K562 (cell line): ENCODE results near the gene AIFM3. TPM values are rescaled to one million over a fixed set of nuclear protein-coding genes. Genes with fewer than 3 reads are reported as not detected.

Experiments used
- ARID3B ChIP-seq: fragments of 250-450 bp; sonication (Bioruptor Pico); IDR thresholded peaks from 2 replicates; pipeline ENCODE4 v1.4.0; 2020; ENCODE audit warnings: borderline replicate concordance
- BHLHE40 ChIP-seq: IDR thresholded peaks from 2 replicates; pipeline ENCODE4 v1.6.1; 2011; ENCODE audit warnings: low read length, improper control_type of control experiment
- CBX2 ChIP-seq: fragments of 200-600 bp; sonication (generic); IDR thresholded peaks from one replicate; pipeline ENCODE4 v1.6.1; 2012; ENCODE audit warnings: mild to moderate bottlenecking, low read length, inconsistent platforms; ENCODE audit not compliant: insufficient read depth, poor library complexity, severe bottlenecking
- ELF4 ChIP-seq: fragments of 450-650 bp; formaldehyde crosslinking; IDR thresholded peaks from 2 replicates; pipeline ENCODE4 v1.4.0; 2022; ENCODE audit warnings: missing genetic modification characterization
- FOS ChIP-seq: IDR thresholded peaks from 3 replicates; pipeline ENCODE4 v1.6.1; 2011; ENCODE audit not compliant: insufficient read length; ENCODE audit errors: extremely low read depth
- KDM2B ChIP-seq: fragments of 250-450 bp; sonication (Bioruptor Pico); IDR thresholded peaks from 2 replicates; pipeline ENCODE4 v1.8.0; 2021; ENCODE audit warnings: mild to moderate bottlenecking, moderate library complexity
- NFYB ChIP-seq: IDR thresholded peaks from 2 replicates; pipeline ENCODE4 v1.6.1; 2011; ENCODE audit warnings: mild to moderate bottlenecking, moderate library complexity; ENCODE audit not compliant: insufficient read length; ENCODE audit errors: extremely low read depth
- NR4A1 ChIP-seq, 2 experiments: fragments of 250-450 bp in 1 of 2; fragments of 450-650 bp in 1 of 2; sonication (Bioruptor Pico) in 1 of 2; IDR thresholded peaks; 2 replicates each; pipeline versions ENCODE4 v1.4.0 to v1.6.1; 2016 to 2020; ENCODE audit warnings: mild to moderate bottlenecking in 2 of 2, missing compliant biosample characterization in 1 of 2, missing genetic modification characterization in 1 of 2, moderate library complexity in 1 of 2
- RAD21 ChIP-seq, 2 experiments: fragments of 250-450 bp in 1 of 2; fragments of 450-650 bp in 1 of 2; sonication (Bioruptor Pico) in 1 of 2; formaldehyde crosslinking in 1 of 2; IDR thresholded peaks in 1 of 2; conservative IDR thresholded peaks in 1 of 2; 2 replicates each; pipeline versions ENCODE4 v1.4.0 to v1.8.0; 2020 to 2022; ENCODE audit warnings: mild to moderate bottlenecking in 2 of 2, moderate library complexity in 1 of 2
- RBM22 ChIP-seq: fragments of 200-400 bp; formaldehyde crosslinking; IDR thresholded peaks from 2 replicates; pipeline ENCODE4 v1.6.1; 2018; ENCODE audit warnings: low read length, low read depth; ENCODE audit not compliant: poor library complexity, severe bottlenecking
- SIRT6 ChIP-seq: IDR thresholded peaks from one replicate; pipeline ENCODE4 v1.6.1; 2012; ENCODE audit warnings: low read depth, mild to moderate bottlenecking, control low read depth, inconsistent platforms, low read length, moderate library complexity
- SLC30A9 ChIP-seq: fragments of 250-450 bp; sonication (Bioruptor Pico); IDR thresholded peaks from 2 replicates; pipeline ENCODE4 v1.8.0; 2022; ENCODE audit warnings: mild to moderate bottlenecking, moderate library complexity
- SMARCC2 ChIP-seq: fragments of 450-650 bp; IDR thresholded peaks from 2 replicates; pipeline ENCODE4 v1.6.1; 2017; ENCODE audit warnings: antibody characterized with exemption, moderate library complexity, mild to moderate bottlenecking, low read depth
- ZKSCAN1 ChIP-seq: fragments of 150-350 bp; IDR thresholded peaks from 2 replicates; pipeline ENCODE4 v1.6.1; 2016; ENCODE audit warnings: low read depth, low read length
- ZNF133 ChIP-seq: fragments of 250-450 bp; sonication (Bioruptor Pico); IDR thresholded peaks from 2 replicates; pipeline ENCODE4 v1.4.0; 2020; ENCODE audit warnings: mild to moderate bottlenecking
- ZNF134 ChIP-seq: fragments of 250-450 bp; sonication (Bioruptor Pico); conservative IDR thresholded peaks from 2 replicates; pipeline ENCODE4 v1.4.0; 2020
- ZNF197 ChIP-seq: fragments of 200-800 bp; sonication (Bioruptor generic); IDR thresholded peaks from 2 replicates; pipeline ENCODE4 v1.6.1; 2016; ENCODE audit warnings: low read depth, missing genetic modification characterization, missing compliant biosample characterization
- ZNF347 ChIP-seq: fragments of 450-650 bp; formaldehyde crosslinking; IDR thresholded peaks from 2 replicates; pipeline ENCODE4 v1.4.0; 2020; ENCODE audit warnings: low read depth, mild to moderate bottlenecking, moderate library complexity
- polyA plus RNA-seq, 8 experiments: library from polyadenylated mRNA; depleted of rRNA in 4 of 8; stranded (reverse) in 5 of 8; unstranded in 3 of 8; fragments of >200 nt; fragmentation: Nextera tagmentation in 2 of 8; fragmentation: Illumina TruSeq in 1 of 8; extraction: Ambion mirVana in 2 of 8; extraction: Trizol in 1 of 8; gene quantifications; 2 replicates each; pipeline versions ENCODE4 v1.2.1 to v1.2.3, GENCODE V29; 2011 to 2014; ENCODE audit warnings: inconsistent platforms in 1 of 8, missing spikeins in 1 of 8
- total RNA-seq, 7 experiments: library from RNA; depleted of rRNA in 6 of 7; stranded (reverse); fragments of >200 nt in 6 of 7; fragmentation: Illumina TruSeq in 2 of 7; extraction: Trizol in 2 of 7; gene quantifications; 2 replicates each; pipeline versions ENCODE4 v1.2.1 to v1.2.3, GENCODE V29; 2011 to 2021; ENCODE audit warnings: low replicate concordance in 1 of 7
- TF ChIP-seq, protein P1 (sequence below): fragments of 450-650 bp; formaldehyde crosslinking; IDR thresholded peaks from 2 replicates; pipeline ENCODE4 v1.4.0; 2022; ENCODE audit warnings: missing genetic modification characterization
- TF ChIP-seq, protein P2 (sequence below): fragments of 250-450 bp; sonication (Bioruptor Pico); IDR thresholded peaks from 2 replicates; pipeline ENCODE4 v1.5.0; 2020; ENCODE audit warnings: mild to moderate bottlenecking
- TF ChIP-seq, protein P3 (sequence below): fragments of 450-650 bp; IDR thresholded peaks from 2 replicates; pipeline ENCODE4 v1.6.1; 2016
- TF ChIP-seq, protein P4 (sequence below): fragments of 250-450 bp; sonication (Bioruptor Pico); IDR thresholded peaks from 2 replicates; pipeline ENCODE4 v1.5.1; 2021; ENCODE audit warnings: mild to moderate bottlenecking

AIFM3 gene
- total and polyA plus RNA-seq, 9 of the 15 experiments (the other 6 are each of a cell fraction or from before 2014, with no cell fraction given) = 0.03 to 0.20 (median 0.07) TPM; not detected in 1

DNA sequence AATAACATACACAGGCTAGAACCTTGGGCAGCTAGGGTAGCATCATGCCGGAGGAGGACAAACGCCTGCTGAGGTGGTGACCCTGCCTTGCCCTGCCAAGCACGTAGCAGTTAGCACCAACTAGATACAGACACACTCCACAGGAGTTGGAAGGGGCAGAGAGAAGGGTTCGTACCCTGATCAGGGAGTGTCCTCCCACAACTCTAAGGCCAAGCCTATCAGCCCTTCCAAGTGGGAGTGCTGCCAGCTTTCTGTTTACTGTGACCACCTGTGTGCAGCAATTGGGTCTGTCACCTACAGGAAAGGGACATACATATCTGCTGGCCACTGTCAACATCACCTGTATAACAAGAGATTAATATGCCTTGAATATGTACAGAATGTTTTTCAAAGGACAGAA, 36.7 kb downstream of the AIFM3 start (continued):
- TF ChIP-seq, protein P1, sequence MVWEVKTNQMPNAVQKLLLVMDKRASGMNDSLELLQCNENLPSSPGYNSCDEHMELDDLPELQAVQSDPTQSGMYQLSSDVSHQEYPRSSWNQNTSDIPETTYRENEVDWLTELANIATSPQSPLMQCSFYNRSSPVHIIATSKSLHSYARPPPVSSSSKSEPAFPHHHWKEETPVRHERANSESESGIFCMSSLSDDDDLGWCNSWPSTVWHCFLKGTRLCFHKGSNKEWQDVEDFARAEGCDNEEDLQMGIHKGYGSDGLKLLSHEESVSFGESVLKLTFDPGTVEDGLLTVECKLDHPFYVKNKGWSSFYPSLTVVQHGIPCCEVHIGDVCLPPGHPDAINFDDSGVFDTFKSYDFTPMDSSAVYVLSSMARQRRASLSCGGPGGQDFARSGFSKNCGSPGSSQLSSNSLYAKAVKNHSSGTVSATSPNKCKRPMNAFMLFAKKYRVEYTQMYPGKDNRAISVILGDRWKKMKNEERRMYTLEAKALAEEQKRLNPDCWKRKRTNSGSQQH (CRISPR knock-in tag) = no peak
- peak in 1 of 2 experiments; percentile 17; a peak in 1 of 4 replicates for TF ChIP-seq RAD21 (CRISPR knock-in tag; conservative IDR thresholded peaks at IDR 0.05 in 1 of 2, IDR thresholded peaks at IDR 0.05 in 1 of 2)
- TF ChIP-seq KDM2B (CRISPR knock-in tag) = no peak
- no peak for TF ChIP-seq ZNF197 (CRISPR knock-in tag)
- no peak for TF ChIP-seq SLC30A9 (CRISPR knock-in tag)
- peak; percentile 50 for TF ChIP-seq ELF4 (CRISPR knock-in tag)
- no peak for TF ChIP-seq SIRT6
- TF ChIP-seq, protein P2, sequence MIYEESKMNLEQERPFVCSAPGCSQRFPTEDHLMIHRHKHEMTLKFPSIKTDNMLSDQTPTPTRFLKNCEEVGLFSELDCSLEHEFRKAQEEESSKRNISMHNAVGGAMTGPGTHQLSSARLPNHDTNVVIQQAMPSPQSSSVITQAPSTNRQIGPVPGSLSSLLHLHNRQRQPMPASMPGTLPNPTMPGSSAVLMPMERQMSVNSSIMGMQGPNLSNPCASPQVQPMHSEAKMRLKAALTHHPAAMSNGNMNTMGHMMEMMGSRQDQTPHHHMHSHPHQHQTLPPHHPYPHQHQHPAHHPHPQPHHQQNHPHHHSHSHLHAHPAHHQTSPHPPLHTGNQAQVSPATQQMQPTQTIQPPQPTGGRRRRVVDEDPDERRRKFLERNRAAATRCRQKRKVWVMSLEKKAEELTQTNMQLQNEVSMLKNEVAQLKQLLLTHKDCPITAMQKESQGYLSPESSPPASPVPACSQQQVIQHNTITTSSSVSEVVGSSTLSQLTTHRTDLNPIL (CRISPR knock-in tag) = no peak
- no peak for TF ChIP-seq SMARCC2
- TF ChIP-seq NFYB = no peak
- no peak for TF ChIP-seq ZNF133
- no peak for TF ChIP-seq FOS
- TF ChIP-seq, protein P3, sequence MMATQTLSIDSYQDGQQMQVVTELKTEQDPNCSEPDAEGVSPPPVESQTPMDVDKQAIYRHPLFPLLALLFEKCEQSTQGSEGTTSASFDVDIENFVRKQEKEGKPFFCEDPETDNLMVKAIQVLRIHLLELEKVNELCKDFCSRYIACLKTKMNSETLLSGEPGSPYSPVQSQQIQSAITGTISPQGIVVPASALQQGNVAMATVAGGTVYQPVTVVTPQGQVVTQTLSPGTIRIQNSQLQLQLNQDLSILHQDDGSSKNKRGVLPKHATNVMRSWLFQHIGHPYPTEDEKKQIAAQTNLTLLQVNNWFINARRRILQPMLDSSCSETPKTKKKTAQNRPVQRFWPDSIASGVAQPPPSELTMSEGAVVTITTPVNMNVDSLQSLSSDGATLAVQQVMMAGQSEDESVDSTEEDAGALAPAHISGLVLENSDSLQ = no peak
- TF ChIP-seq NR4A1 (CRISPR knock-in tag; IDR thresholded peaks at IDR 0.05) = peak; percentile 53; the same call in 1 of the 2 replicates
- TF ChIP-seq NR4A1 (tag; IDR thresholded peaks at IDR 0.05) = no peak
- TF ChIP-seq ZKSCAN1 = no peak
- TF ChIP-seq ZNF347 (CRISPR knock-in tag) = no peak
- TF ChIP-seq BHLHE40 = 0 out of 2 replicates have a peak, but pooled peaks have one; percentile 20
- TF ChIP-seq CBX2 = no peak
- TF ChIP-seq, protein P4, sequence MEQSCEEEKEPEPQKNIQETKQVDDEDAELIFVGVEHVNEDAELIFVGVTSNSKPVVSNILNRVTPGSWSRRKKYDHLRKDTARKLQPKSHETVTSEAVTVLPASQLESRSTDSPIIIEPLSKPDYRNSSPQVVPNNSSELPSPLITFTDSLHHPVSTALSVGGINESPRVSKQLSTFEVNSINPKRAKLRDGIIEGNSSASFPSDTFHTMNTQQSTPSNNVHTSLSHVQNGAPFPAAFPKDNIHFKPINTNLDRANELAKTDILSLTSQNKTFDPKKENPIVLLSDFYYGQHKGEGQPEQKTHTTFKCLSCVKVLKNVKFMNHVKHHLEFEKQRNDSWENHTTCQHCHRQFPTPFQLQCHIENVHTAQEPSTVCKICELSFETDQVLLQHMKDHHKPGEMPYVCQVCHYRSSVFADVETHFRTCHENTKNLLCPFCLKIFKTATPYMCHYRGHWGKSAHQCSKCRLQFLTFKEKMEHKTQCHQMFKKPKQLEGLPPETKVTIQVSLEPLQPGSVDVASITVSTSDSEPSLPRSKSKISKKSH = no peak
- TF ChIP-seq ARID3B (CRISPR knock-in tag) = 0 out of 2 replicates have a peak, but pooled peaks have one; percentile 53
- TF ChIP-seq ZNF134 (CRISPR knock-in tag) = peak; percentile 86
- TF ChIP-seq RBM22 = no peak
